PC-9 (cell line): ENCODE results near the gene NTM.

Source experiments
- CTCF ChIP-seq: fragments of 200-600 bp; sonication (generic); conservative IDR thresholded peaks from 2 replicates; pipeline ENCODE4 v1.6.1; 2017; ENCODE audit warnings: mixed run types, antibody characterized with exemption, mild to moderate bottlenecking, moderate library complexity
- EZH2 ChIP-seq: fragments of 200-600 bp; sonication (generic); IDR thresholded peaks from 2 replicates; pipeline ENCODE4 v1.8.0; 2017; ENCODE audit warnings: antibody characterized with exemption, low read depth

DNA sequence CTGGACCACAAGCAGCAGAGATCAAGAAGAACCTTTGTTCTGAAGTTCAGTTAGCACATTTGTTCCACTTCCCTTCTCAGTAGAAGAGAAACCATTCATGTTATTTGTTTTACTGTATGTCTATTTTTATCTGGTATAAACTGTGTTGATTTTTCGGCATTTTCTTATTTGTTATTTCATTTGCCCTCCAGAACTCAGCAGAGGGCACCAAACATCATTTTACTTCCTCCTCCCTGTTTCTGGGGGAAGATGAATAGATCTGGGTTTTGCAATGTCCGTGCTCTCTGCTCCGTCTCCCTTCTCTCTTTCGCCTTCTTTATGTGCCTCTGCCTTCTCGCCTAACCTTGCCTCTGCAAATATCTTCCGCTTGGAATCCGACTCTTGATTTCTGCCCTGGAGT is 366.9 kb downstream of the NTM start:
- no peak for TF ChIP-seq CTCF
- TF ChIP-seq EZH2 = no peak
